ENCODE measurements around the gene METTL25B.

- TF ChIP-seq POLR2AphosphoS5 (IDR thresholded peaks at IDR 0.05; ENCODE audit: borderline replicate concordance, low read depth, low read length) = no peak
- no peak for TF ChIP-seq EZH2 (IDR thresholded peaks at IDR 0.05)
- TF ChIP-seq FOXP2 (optimal IDR thresholded peaks at IDR 0.05; ENCODE audit: control extremely low read depth, extremely low read length, insufficient read depth) = no peak
Observed at GRCh38 chr1:156760092-156760795, 32.0 kb downstream of the METTL25B start.
